Esophagus squamous epithelium (tissue), 4 donors: Measurements from ENCODE around the gene CEACAM21.
"Not testable (repeated sequence)": the region's sequence is repeated elsewhere in the genome, so short reads cannot be mapped to it uniquely, and the experiment has no call there.

Experiments
- CTCF ChIP-seq, 6 experiments: fragments of 450-650 bp in 4 of 6; fragments of 200-600 bp in 2 of 6; sonication (generic) in 2 of 6; IDR thresholded peaks; one replicate each; pipeline ENCODE4 v1.5.1; 2016 to 2019; ENCODE audit warnings: antibody characterized with exemption in 6 of 6, mild to moderate bottlenecking in 4 of 6, moderate library complexity in 4 of 6
- POLR2A ChIP-seq, 4 donors: fragments of 450-650 bp; IDR thresholded peaks; one replicate each; pipeline ENCODE4 v1.6.1; 2017; ENCODE audit warnings: antibody characterized with exemption in 4 of 4, mild to moderate bottlenecking in 4 of 4, moderate library complexity in 3 of 4

- TF ChIP-seq POLR2A, CTCF (IDR thresholded peaks at IDR 0.05): not testable (repeated sequence)
Observed at GRCh38 chr19:41582577-41583182, 6.7 kb downstream of the CEACAM21 start.
